ENCODE measurements around the gene MBIP.

Gene MBIP

DNA sequence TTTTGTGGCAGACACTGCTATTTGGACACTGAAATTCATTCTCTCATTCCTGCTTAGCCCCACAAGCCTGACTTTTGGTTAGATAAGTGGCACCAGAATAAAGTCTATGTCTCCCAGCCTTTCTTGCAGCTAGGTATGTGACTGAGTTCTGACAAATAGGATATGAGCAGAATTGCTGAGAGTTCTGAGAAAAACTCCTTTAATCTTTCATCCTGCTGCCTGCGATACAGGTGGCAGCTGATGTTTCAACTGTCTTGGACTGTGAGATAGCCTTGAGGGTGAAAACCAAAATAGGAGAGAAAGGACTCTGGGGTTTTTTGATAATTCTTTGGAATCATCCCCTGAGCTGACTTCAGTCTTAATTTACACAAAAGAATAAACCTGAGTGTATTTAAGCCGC, 55.8 kb downstream of the MBIP start:
- no peak for DNase-seq (ENCODE audit: low spot score)

DNA sequence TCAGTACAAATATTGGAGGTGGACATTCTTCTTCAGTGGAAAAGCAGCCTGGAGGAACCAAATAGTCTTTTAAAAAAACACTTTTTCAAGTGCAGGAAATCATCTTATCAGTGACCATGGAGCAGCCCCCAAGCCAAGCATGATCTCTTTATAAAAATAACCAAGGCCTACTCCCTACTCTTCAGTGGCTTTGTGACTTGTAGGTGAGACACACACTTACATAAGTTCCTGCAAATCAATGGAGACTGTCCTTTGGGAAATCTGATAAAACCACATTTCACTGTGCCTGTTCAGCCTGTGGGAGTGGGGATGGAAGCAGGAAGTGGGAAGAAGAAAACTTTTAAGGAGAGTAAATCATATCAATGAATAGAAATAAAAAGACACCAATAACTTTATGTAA, 56.3 kb downstream of the MBIP start:
- DNase-seq (ENCODE audit: low spot score): no peak

DNA sequence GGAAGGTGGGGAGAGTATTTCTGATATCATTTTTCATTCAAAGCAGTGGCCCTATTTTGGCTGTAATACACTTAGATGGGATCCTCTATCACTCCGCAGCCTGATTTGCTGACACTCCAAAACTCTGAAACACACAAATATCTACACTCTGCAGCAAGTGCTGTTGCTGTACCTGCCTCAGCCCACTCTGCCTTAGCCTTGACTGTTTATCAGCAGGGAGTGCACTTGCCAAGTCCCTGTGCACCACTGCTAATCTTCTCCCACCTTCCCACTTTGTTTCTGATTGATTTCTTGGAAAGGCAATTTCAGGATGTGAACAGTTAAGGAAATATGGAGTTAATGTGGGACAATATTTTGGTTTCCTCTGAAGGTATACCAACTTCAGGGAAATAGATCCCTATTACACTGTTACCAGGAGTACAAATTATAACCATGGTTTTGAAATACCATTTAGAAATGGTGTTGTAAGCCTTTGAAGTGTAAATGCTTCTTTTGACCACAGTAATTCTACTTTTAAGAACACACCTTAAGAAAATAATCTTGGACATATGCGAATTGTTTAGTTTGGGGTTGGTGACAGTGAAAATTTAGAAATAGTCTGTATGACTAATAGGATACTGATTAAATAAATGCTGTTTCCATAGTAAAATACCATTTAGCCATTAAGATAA, 59.3 kb downstream of the MBIP start:
- no peak for DNase-seq (ENCODE audit: low spot score)

DNA sequence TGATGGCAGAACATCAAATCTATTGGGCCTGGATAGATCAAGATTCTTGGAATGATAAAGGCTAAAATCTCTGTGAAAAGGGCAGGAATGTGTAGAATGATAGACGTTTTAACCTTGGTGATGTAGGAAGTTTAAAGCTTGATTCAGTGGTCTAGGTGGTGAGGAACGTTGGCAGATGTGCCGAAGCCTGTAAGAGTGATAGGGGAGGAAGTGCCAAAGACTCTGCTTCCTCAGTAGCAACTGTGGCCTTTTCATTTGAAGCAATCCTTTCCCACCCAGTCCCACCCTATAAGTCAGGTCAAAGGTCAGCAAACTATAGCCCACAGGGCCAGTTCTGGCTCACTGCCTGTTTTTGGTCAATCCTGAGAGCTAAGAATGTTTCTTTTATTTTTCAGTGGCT, 62.2 kb downstream of the MBIP start:
- no peak for DNase-seq (ENCODE audit: low spot score)

DNA sequence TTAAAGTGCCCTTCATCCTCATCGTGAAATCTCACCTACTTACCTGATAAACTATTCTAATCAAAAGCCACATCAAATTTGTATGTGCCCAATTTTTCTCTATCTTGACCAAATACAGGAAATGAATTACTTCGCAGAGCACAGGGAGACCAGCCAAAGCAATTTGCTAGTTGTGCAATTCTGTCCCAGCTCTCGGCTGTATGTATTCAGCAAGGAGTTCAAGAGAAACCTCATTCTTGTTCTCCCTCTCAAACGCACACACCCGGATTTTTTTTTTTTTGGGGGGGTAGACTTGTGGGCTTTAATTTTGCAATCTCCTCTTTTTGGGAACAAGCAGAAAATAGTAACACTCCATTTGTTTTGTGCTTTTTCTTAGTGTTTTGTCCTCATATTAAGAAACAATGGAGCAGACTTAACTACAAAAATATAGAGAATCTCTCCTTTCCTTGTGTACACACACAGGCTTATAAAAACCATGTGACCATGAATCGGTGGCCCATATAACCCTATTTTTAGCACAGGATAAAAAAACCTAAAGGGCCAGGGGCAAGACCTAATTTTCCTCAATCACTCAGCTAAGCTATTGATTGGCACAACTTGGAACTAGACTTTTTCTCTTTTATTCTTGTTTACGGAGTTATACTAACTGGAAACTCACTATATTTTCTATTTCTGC, 64.2 kb downstream of the MBIP start:
- no peak for DNase-seq (ENCODE audit: low spot score)

DNA sequence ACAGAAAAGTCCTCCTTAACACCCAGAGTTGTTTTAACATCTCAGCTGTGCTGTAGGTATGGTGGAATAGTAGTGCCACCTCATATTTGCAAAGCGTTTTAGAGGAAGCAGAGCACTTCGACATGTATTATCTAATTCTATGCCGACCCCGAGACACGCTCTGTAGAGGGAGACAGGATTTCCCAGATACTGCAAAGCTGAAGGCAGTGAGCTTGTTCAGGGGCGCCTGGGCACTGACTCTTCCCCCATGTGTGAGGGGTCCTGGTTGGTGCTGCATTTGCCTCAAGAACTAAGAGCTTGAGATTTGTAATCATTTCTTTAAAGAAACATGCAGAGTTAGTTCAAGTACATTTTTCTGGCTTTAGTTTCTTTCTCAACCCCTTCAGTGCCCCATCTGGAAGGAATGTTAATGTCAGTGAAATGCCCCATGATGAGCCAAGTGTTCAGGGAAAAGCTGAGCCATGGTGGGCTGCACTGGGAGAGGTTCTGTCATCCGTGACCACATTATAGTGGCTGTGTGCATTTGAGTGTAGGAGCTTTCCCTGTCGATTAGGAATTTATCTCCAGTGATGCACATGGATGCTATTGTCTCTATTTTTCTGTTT, 66.3 kb downstream of the MBIP start:
- DNase-seq (ENCODE audit: low spot score): peak; percentile 22
